Omental fat pad (tissue), 4 donors: ENCODE results near the gene FILIP1. TPM values are rescaled to one million over a fixed set of nuclear protein-coding genes. Genes with fewer than 3 reads are reported as not detected.
A peak's percentile ranks its signal among the peaks of the same experiment; 100 is the strongest.

Source experiments
- ATAC-seq: fragments of 150-250 bp; one replicate; pipeline ENCODE4 v1.9.1; 2016; ENCODE audit warnings: mild to moderate bottlenecking, moderate library complexity; ENCODE audit not compliant: low FRiP score
- DNase-seq: peaks from one replicate; pipeline ENCODE4 v3.0.0-alpha.2; 2019; ENCODE audit warnings: low spot score
- CTCF ChIP-seq, 3 donors: fragments of 450-650 bp; IDR thresholded peaks; one replicate each; pipeline ENCODE4 v1.5.1; 2016 to 2017; ENCODE audit warnings: antibody characterized with exemption in 3 of 3, mild to moderate bottlenecking in 3 of 3, moderate library complexity in 2 of 3
- total RNA-seq, 4 donors: library from RNA; depleted of rRNA; stranded (reverse); fragments of >200 nt; gene quantifications; one replicate each; pipeline ENCODE4 v1.1.0, GENCODE V29; 2016

FILIP1 gene
- total RNA-seq, 4 donors from 2014 or later: 3.0 to 15.9 (median 5.7) TPM

DNA sequence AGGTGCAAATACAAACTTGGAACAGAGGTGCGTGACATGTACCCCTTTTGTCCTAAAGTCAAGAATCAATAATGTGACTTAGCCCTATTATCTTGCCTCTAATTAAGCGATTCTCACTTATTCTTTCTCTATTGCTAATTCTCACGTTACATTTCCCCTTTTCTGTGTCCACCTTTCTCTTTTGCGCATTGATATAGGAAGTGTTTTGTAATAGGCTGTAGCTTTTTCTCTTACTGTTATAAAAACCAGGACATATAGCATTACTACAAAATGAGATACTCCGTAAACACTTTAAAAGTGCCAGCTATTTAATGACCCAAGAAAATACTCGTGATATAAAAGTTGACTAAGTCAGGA, 208.3 kb downstream of the FILIP1 start:
- ATAC-seq (no peak), DNase-seq (no peak)
- TF ChIP-seq CTCF (IDR thresholded peaks at IDR 0.05): no peak

DNA sequence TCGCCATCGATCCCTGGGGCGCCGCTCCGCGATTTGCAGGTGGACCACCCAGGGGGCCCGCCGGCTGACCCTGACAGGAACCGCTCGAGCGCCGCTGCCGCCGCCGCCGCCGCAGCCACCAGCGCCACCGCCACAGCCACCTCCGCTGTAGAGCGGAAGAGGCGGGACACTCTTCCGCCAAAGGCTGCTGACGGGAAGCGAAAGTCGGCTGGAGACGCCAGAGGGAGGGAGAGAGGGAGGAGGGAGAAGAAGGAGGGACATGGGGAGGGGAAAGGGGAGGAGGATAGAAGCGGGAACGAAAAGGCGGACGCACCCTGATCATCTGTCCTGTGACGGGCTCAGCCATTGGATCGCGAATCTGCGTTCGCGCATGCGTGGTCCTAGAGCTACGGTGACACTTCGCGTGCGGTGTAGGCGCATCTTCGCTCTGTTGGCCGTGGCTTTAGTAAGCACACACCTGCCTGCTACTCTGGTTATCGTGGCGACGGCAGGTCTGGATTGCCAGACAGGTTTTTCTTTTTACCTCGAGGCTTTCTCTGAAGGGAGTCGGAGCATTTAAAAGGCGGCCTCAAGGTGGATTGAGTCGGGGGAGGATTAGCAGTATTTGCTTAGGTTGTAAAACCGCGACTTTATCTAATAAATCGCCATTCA, 208.8 kb downstream of the FILIP1 start, which contains the start of gene TMEM30A:
TMEM30A (minus strand) TSS at position 161 of the 651 bp plus-strand sequence; CDS start at position 7, 154 bp downstream.
- no peak for TF ChIP-seq CTCF (IDR thresholded peaks at IDR 0.05)
- DNase-seq (peak; percentile 84), ATAC-seq (peak; percentile 100)

- DNase-seq: no peak
- TF ChIP-seq CTCF (IDR thresholded peaks at IDR 0.05): no peak
- ATAC-seq: peak; percentile 14
Observed at GRCh38 chr6:75283907-75284631, 209.5 kb downstream of the FILIP1 start.

DNA sequence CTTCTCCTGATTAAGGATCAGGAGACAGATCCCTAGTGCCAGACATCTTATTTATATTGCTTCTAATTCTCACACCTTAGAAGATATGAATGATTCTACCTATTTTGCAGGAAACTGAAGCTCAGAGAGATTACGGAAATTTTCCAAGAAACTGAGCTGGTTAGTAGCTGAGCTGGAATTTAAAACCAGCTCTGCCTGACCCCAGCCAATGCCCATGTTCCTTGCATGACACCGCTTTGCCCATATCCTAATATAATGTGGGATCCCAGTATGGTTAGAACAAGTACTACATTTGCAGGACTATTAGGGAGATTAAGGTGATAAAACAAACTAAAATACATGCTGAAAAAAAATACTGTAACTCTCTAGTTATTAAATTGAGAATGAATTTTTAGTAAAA, 210.9 kb downstream of the FILIP1 start:
- DNase-seq (no peak), ATAC-seq (no peak)
- TF ChIP-seq CTCF (IDR thresholded peaks at IDR 0.05): no peak

GRCh38 chr6:75281653-75282052, 211.9 kb downstream of the FILIP1 start:
- ATAC-seq: no peak
- TF ChIP-seq CTCF (IDR thresholded peaks at IDR 0.05): no peak
- DNase-seq: no peak

DNA sequence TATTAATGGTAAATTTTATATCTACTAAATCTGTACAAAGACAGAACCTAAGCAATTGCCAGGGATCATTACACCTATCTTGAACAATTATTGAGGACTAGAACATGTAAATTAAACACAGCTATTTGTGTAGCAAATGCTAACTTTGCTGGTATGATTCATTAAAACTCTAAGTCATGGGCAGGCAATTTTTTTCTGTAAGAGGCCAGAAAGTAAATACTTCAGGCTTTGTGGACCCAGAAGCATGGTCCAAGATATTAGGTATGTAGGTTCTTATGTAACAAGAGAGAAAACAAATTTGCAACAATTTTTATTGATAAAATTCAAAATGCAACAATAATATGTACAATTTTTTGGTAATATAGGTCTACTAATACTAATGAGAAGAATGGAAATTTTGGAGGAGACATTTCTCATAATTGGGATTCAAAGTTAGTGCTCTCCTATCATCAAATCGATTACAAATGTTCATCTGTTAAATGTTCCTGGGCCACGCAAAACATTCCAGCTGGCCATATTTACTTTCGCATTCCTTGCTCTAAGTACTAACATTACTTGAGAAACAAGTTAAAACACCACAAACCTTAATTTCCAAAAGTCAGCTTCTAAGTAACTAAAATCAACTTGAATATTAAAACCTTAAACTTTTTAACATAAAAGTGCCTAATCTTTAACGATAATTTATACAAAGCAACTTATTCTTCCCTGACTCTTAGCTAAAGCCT, 213.3 kb downstream of the FILIP1 start:
- no peak for DNase-seq
- no peak for ATAC-seq
- no peak for TF ChIP-seq CTCF (IDR thresholded peaks at IDR 0.05)
